Prostate gland (tissue), 2 donors: ENCODE results near the gene PARP11. TPM values are rescaled to one million over a fixed set of nuclear protein-coding genes. Genes with fewer than 3 reads are reported as not detected.

Source experiments
- DNase-seq: peaks from one replicate; pipeline ENCODE4 v3.0.0-alpha.2; 2019; ENCODE audit warnings: low spot score
- H3K27ac ChIP-seq, 2 donors: fragments of 200-600 bp; sonication (generic); 2 replicates each; pipeline ENCODE4 v1.5.1; 2017 to 2019
- H3K27me3 ChIP-seq: fragments of 200-600 bp; sonication (generic); replicated peaks from 2 replicates; pipeline ENCODE4 v1.5.1; 2019; ENCODE audit not compliant: insufficient read depth
- H3K36me3 ChIP-seq, 2 donors: fragments of 200-600 bp; sonication (generic); 1 replicate in 1 of 2; 2 replicates in 1 of 2; pipeline versions ENCODE4 v1.5.1 to v1.8.1; 2017 to 2019
- H3K4me1 ChIP-seq: fragments of 200-600 bp; sonication (generic); replicated peaks from 2 replicates; pipeline ENCODE4 v1.5.1; 2019
- H3K4me3 ChIP-seq, 2 donors: fragments of 200-600 bp; sonication (generic); 2 replicates each; pipeline ENCODE4 v1.5.1; 2017 to 2019
- H3K9me3 ChIP-seq: fragments of 200-600 bp; sonication (generic); 2 replicates; pipeline ENCODE4 v1.5.1; 2017
- POLR2A ChIP-seq: fragments of 450-650 bp; IDR thresholded peaks from one replicate; pipeline ENCODE4 v1.6.1; 2016; ENCODE audit warnings: antibody characterized with exemption, mild to moderate bottlenecking
- POLR2AphosphoS5 ChIP-seq: sonication (generic); formaldehyde crosslinking; IDR thresholded peaks from one replicate; pipeline ENCODE4 v1.6.1; 2017; ENCODE audit warnings: antibody characterized with exemption
- WGBS: methylation state at CpG from one replicate; pipeline ENCODE4 v1.1.5; 2018; 5-methylcytosine and 5-hydroxymethylcytosine counted together
- intact Hi-C: fragments of 100-400 bp; cut with DNase I; formaldehyde crosslinking; loops from one replicate; pipeline ENCODE4 v1.14.2; 2022
- total RNA-seq, 2 donors: library from RNA; depleted of rRNA; stranded (reverse); fragments of >200 nt; gene quantifications; one replicate each; pipeline ENCODE4 v1.1.0, GENCODE V29; 2016
- TF ChIP-seq, protein P1 (sequence below), 4 experiments: fragments of 200-600 bp in 2 of 4; fragments of 450-650 bp in 2 of 4; sonication (generic) in 2 of 4; IDR thresholded peaks; 1 replicate in 3 of 4; 2 replicates in 1 of 4; pipeline ENCODE4 v1.5.1; 2016 to 2019; ENCODE audit warnings: antibody characterized with exemption in 4 of 4, mild to moderate bottlenecking in 2 of 4, moderate library complexity in 2 of 4

PARP11 gene
- total RNA-seq, 2 donors from 2014 or later: 19.6 to 26.8 TPM

DNA sequence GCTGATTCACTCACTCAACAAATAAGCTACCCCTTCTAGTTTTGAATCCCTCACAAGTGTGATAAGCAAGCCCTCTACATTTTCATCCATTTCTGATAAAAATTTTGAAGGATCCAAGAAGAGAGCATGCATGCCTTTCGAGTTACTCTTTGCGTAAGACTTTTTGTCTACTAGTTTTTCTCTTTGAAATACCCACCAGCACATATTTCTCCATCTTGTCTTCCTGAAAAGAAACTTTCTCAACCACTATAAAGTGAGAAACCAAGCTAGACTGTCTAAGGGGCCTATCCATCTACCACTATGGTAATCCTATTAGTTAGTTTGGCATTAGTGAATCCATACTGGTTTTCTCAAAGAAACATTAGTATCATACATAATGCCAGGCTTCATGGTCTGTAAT is 56.9 kb downstream of the PARP11 start:
- intact Hi-C loops: no loop called here
- 77% methylated on average over 2 of the region's 2 CpGs for WGBS
- H3K36me3 ChIP-seq: no peaks in the 10 kb centered on the region
- TF ChIP-seq, protein P1, sequence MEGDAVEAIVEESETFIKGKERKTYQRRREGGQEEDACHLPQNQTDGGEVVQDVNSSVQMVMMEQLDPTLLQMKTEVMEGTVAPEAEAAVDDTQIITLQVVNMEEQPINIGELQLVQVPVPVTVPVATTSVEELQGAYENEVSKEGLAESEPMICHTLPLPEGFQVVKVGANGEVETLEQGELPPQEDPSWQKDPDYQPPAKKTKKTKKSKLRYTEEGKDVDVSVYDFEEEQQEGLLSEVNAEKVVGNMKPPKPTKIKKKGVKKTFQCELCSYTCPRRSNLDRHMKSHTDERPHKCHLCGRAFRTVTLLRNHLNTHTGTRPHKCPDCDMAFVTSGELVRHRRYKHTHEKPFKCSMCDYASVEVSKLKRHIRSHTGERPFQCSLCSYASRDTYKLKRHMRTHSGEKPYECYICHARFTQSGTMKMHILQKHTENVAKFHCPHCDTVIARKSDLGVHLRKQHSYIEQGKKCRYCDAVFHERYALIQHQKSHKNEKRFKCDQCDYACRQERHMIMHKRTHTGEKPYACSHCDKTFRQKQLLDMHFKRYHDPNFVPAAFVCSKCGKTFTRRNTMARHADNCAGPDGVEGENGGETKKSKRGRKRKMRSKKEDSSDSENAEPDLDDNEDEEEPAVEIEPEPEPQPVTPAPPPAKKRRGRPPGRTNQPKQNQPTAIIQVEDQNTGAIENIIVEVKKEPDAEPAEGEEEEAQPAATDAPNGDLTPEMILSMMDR (IDR thresholded peaks at IDR 0.05): no peak
- no peak for TF ChIP-seq POLR2AphosphoS5
- TF ChIP-seq POLR2A: no peak
- H3K27ac ChIP-seq: peak overlapping the region in 1 of 2 donors; percentile 39
- H3K27me3 ChIP-seq: no peaks in the 10 kb centered on the region
- H3K4me3 ChIP-seq: no peak overlapping the region
- H3K9me3 ChIP-seq: no peaks in the 10 kb centered on the region
- no peaks in the 10 kb centered on the region for H3K4me1 ChIP-seq
- no peak for DNase-seq

DNA sequence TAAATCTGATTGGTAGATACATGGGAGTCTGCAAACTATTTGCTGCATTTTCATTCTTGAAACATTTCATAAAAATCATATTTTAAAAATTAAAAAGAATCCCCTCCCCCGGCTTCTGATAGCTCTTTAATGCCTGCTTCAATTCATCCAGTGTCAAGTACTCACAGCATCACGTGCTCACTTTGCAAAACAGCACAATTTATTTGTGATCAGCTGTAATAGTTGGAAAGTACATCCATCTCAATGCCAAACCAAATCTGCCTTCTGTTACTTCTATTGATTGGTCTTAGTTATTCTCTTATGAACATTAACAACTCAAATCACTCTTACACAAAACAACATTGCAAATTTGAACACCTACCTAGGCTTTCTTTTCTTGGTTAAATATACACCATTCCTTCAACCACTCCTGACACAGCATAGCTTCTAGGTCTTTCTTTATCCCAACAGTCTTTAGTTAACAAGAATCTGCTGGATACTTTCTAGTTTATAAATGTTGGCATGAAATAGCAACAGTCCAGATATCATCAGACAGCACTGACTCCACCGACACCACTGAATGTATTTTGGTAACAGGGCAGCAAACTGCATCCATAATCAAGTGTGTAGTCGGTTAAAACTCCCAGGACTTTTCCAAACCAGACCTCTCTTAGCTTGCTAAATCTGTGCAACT is 58.0 kb downstream of the PARP11 start:
- no peak overlapping the region for H3K27ac ChIP-seq
- H3K36me3 ChIP-seq: no peaks in the 10 kb centered on the region
- 61% methylated on average over 4 of the region's 4 CpGs for WGBS

DNA sequence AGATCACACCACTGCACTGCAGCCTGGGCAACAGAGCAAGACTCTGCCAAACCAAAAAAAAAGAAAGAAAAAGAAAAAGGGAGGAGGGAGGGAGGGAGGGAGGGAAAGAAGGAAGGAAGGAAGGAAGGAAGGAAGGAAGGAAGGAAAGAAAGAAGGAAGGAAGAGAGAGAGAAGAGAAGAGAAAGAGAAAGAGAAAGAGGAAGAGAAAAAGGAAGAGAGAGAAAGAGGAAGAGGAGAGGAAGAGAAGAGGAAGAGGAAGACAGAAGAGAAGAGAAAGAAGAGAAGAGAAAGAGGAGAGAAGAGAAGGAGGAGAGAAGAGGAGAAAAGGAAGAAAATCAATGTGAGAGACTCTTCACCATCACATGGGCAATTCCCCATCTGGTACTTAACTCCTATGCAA is 62.7 kb downstream of the PARP11 start:
- no peak overlapping the region for H3K4me3 ChIP-seq
- peaks cover 4% of the 10 kb centered on the region for H3K4me1 ChIP-seq
- no peak overlapping the region for H3K27ac ChIP-seq
- H3K9me3 ChIP-seq: no peaks in the 10 kb centered on the region
- intact Hi-C loops: no loop called here
- no peak for DNase-seq
- no peaks in the 10 kb centered on the region for H3K36me3 ChIP-seq
- no peaks in the 10 kb centered on the region for H3K27me3 ChIP-seq
- TF ChIP-seq POLR2AphosphoS5 (no peak), POLR2A (no peak)
- TF ChIP-seq, protein P1 (IDR thresholded peaks at IDR 0.05): no peak

More for the DNA sequence above, 58.0 kb downstream of the PARP11 start:
- TF ChIP-seq, protein P1 (IDR thresholded peaks at IDR 0.05): no peak
- TF ChIP-seq POLR2A (no peak), POLR2AphosphoS5 (no peak)
- H3K9me3 ChIP-seq: no peaks in the 10 kb centered on the region
- no peaks in the 10 kb centered on the region for H3K27me3 ChIP-seq
- intact Hi-C loops: no loop called here
- H3K4me1 ChIP-seq: no peaks in the 10 kb centered on the region
- H3K4me3 ChIP-seq: no peak overlapping the region
- no peak for DNase-seq

DNA sequence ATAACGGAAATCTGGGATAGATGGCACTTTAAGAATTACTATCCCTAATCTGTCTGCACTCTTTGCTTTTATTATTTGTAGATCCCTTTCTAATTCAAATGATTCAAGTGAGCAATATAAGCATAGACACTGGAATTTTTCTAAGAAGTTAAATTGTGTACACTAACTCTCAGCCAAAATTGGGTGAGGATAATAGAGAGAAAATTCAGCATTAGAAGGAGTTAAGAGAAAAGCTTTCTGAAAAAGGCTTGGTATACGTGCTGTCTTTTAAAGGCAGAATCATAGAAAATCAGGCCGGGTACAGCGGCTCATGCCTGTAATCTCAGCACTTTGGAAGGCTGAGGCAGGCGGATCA is 63.2 kb downstream of the PARP11 start:
- H3K36me3 ChIP-seq: no peaks in the 10 kb centered on the region
- H3K4me3 ChIP-seq: no peak overlapping the region
- no peaks in the 10 kb centered on the region for H3K9me3 ChIP-seq
- TF ChIP-seq POLR2AphosphoS5 (no peak), POLR2A (no peak)
- TF ChIP-seq, protein P1 (IDR thresholded peaks at IDR 0.05): no peak
- no peak overlapping the region for H3K27ac ChIP-seq
- intact Hi-C loops: no loop called here
- H3K4me1 ChIP-seq: peaks cover 4% of the 10 kb centered on the region
- H3K27me3 ChIP-seq: no peaks in the 10 kb centered on the region
- DNase-seq: no peak
- 74% methylated on average over 5 of the region's 5 CpGs for WGBS

DNA sequence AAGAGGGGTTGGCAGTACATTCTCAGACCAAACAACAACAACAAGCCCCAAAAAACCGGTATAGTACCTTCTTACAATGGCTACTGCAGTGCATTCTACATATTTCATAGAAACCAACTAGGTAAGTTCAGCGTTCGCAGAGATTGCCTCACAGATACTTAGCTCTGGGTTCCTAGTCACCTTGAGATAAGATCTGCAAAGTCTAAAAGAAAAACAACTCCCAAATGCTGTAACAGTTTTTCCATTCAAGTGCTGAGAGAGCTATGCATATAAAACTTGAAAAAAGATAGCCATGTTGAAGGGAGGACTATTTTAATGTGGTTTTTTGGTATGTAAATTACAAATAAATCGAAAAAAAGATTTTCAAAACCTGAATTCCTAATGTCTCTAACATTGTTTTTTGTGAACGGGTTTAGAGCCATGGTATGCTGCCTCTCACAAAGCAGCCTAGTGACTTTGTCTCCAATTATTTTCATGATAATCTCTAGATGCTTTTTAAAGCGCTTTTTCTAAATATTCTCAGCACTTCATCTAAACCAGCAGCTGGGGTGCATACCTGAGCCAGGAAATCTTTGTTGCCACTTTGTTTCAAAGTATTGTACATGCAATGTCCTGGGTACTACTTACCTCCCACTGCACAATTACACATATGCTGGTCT is 63.7 kb downstream of the PARP11 start:
- no peak for TF ChIP-seq POLR2A
- TF ChIP-seq, protein P1 (IDR thresholded peaks at IDR 0.05): no peak
- TF ChIP-seq POLR2AphosphoS5: peak; percentile 70
- intact Hi-C loops: no loop called here
- Histone ChIP-seq H3K27ac (no peak overlapping the region), H3K4me3 (no peak overlapping the region), H3K9me3 (no peaks in the 10 kb centered on the region), H3K4me1 (peaks cover 4% of the 10 kb centered on the region), H3K27me3 (no peaks in the 10 kb centered on the region), H3K36me3 (no peaks in the 10 kb centered on the region)
- peak; percentile 52 for DNase-seq
- 25% methylated on average over 6 of the region's 6 CpGs for WGBS
